Activated T-cell treated with anti-CD3 and anti-CD28 coated beads, Interleukin-2, amount 50 U/mL, for 72 hours (primary cell): ENCODE data around the gene SLC5A1. TPM values are rescaled to one million over a fixed set of nuclear protein-coding genes. Genes with fewer than 3 reads are reported as not detected.
"Not testable (repeated sequence)": the region's sequence is repeated elsewhere in the genome, so short reads cannot be mapped to it uniquely, and the experiment has no call there.

Experiments used
- ATAC-seq, 2 donors: fragments of 150-1000 bp; cut with Tn5 transposase; replicated peaks in 1 of 2; 2 replicates each; pipeline ENCODE4 v1.10.0; 2021; ENCODE audit warnings: moderate library complexity in 2 of 2, mild to moderate bottlenecking in 1 of 2
- DNase-seq, 2 donors: peaks; one replicate each; pipeline ENCODE4 v3.0.0; 2021 to 2022; ENCODE audit warnings: mixed read lengths in 1 of 2
- H3K27ac Mint-ChIP-seq: one replicate; pipeline ENCODE4 v1.8.0; 2022; ENCODE audit warnings: mild to moderate bottlenecking, moderate library complexity, mixed read lengths
- H3K27me3 Mint-ChIP-seq: one replicate; pipeline ENCODE4 v1.8.0; 2022; ENCODE audit warnings: low read depth, mixed read lengths
- H3K36me3 Mint-ChIP-seq, 2 donors: one replicate each; pipeline ENCODE4 v1.8.0; 2022; ENCODE audit warnings: mixed read lengths in 2 of 2, mild to moderate bottlenecking in 1 of 2; ENCODE audit not compliant: insufficient read depth in 2 of 2
- H3K4me1 Mint-ChIP-seq: one replicate; pipeline ENCODE4 v1.8.0; 2022; ENCODE audit warnings: low read depth, mixed read lengths
- H3K4me3 Mint-ChIP-seq, 2 donors: one replicate each; pipeline ENCODE4 v1.8.0; 2022; ENCODE audit warnings: mild to moderate bottlenecking in 2 of 2, mixed read lengths in 2 of 2, moderate library complexity in 2 of 2
- H3K9me3 Mint-ChIP-seq, 2 donors: one replicate each; pipeline ENCODE4 v1.8.0; 2022; ENCODE audit warnings: mixed read lengths in 2 of 2
- total RNA-seq, 2 donors: library from RNA; stranded (reverse); gene quantifications; one replicate each; pipeline ENCODE4 v1.2.3, GENCODE V29; 2022

The SLC5A1 gene
- total RNA-seq, 2 donors from 2014 or later = not detected

- not testable (repeated sequence) for DNase-seq, ATAC-seq, H3K36me3 Mint-ChIP-seq, H3K4me3 Mint-ChIP-seq, H3K27ac Mint-ChIP-seq, H3K27me3 Mint-ChIP-seq, H3K9me3 Mint-ChIP-seq
- peaks cover 31% of the 10 kb centered on the region for H3K4me1 Mint-ChIP-seq
These were observed 104.1 kb downstream of the SLC5A1 start for GRCh38 chr22:32147128-32147527.

- ATAC-seq, H3K27ac Mint-ChIP-seq, H3K36me3 Mint-ChIP-seq, H3K27me3 Mint-ChIP-seq, H3K9me3 Mint-ChIP-seq, DNase-seq, H3K4me3 Mint-ChIP-seq: not testable (repeated sequence)
- H3K4me1 Mint-ChIP-seq = peaks cover 19% of the 10 kb centered on the region
These were observed 105.3 kb downstream of the SLC5A1 start for GRCh38 chr22:32148372-32148771.

GRCh38 chr22:32150647-32151046, 107.6 kb downstream of the SLC5A1 start:
- H3K27ac Mint-ChIP-seq, H3K9me3 Mint-ChIP-seq, H3K4me1 Mint-ChIP-seq, H3K4me3 Mint-ChIP-seq, DNase-seq, H3K27me3 Mint-ChIP-seq, H3K36me3 Mint-ChIP-seq, ATAC-seq: not testable (repeated sequence)

GRCh38 chr22:32151641-32152040, 108.6 kb downstream of the SLC5A1 start:
- not testable (repeated sequence) for H3K4me1 Mint-ChIP-seq, H3K27ac Mint-ChIP-seq, H3K4me3 Mint-ChIP-seq, H3K36me3 Mint-ChIP-seq, H3K27me3 Mint-ChIP-seq, ATAC-seq, H3K9me3 Mint-ChIP-seq, DNase-seq

GRCh38 chr22:32154727-32155126, 111.7 kb downstream of the SLC5A1 start:
- H3K27ac Mint-ChIP-seq, H3K9me3 Mint-ChIP-seq, H3K27me3 Mint-ChIP-seq, ATAC-seq, DNase-seq, H3K4me1 Mint-ChIP-seq, H3K4me3 Mint-ChIP-seq, H3K36me3 Mint-ChIP-seq: not testable (repeated sequence)

- not testable (repeated sequence) for ATAC-seq, H3K36me3 Mint-ChIP-seq, H3K27me3 Mint-ChIP-seq, H3K4me3 Mint-ChIP-seq, H3K9me3 Mint-ChIP-seq, H3K27ac Mint-ChIP-seq, H3K4me1 Mint-ChIP-seq, DNase-seq
These were observed 114.6 kb downstream of the SLC5A1 start for GRCh38 chr22:32157632-32158031.

GRCh38 chr22:32158712-32159533, 115.9 kb downstream of the SLC5A1 start, which contains the start of gene C22orf42:
C22orf42 (minus strand) TSS chr22:32159303; CDS start chr22:32159215, 88 bp downstream.
- Mint-ChIP-seq H3K4me1 (no peaks in the 10 kb centered on the region), H3K27me3 (no peaks in the 10 kb centered on the region), H3K27ac (no peak within 1 kb of the TSS), H3K36me3 (no peaks in the 10 kb centered on the region), H3K4me3 (no peak within 1 kb of the TSS), H3K9me3 (no peaks in the 10 kb centered on the region)
- ATAC-seq (no peak), DNase-seq (no peak)

- not testable (repeated sequence) for H3K27ac Mint-ChIP-seq, H3K4me1 Mint-ChIP-seq, H3K27me3 Mint-ChIP-seq, H3K9me3 Mint-ChIP-seq, DNase-seq, H3K4me3 Mint-ChIP-seq, H3K36me3 Mint-ChIP-seq, ATAC-seq
These were observed 117.3 kb downstream of the SLC5A1 start for GRCh38 chr22:32160411-32160810.

Other genes with a start within 250 kb of the SLC5A1 start
- gene YWHAH, start 98.7 kb upstream of the SLC5A1 start, total RNA-seq = 10 to 100 TPM; 74.2 to 76.8 TPM
- gene C22orf42, start 116.0 kb downstream of the SLC5A1 start, total RNA-seq = not detected
- under 1 TPM in 1 of 2 donors, not detected in 1; 0.50 TPM for gene RFPL2, start 161.8 kb downstream of the SLC5A1 start, total RNA-seq
- not detected for gene SLC5A4, start 212.1 kb downstream of the SLC5A1 start, total RNA-seq